Rectal smooth muscle tissue (tissue), 1 donor: ENCODE data around the gene LYPD3.
"Not testable (repeated sequence)": the region's sequence is repeated elsewhere in the genome, so short reads cannot be mapped to it uniquely, and the experiment has no call there.

Experiments used
- H3K27ac ChIP-seq: one replicate; pipeline ENCODE4 v1.7.0; 2013; ENCODE audit warnings: low read depth, low read length, inconsistent platforms
- H3K27me3 ChIP-seq: one replicate; pipeline ENCODE4 v1.7.0; 2013; ENCODE audit warnings: low read length; ENCODE audit not compliant: control insufficient read depth, insufficient read depth
- H3K36me3 ChIP-seq: one replicate; pipeline ENCODE4 v1.7.0; 2013; ENCODE audit warnings: low read length; ENCODE audit not compliant: control insufficient read depth, insufficient read depth
- H3K4me1 ChIP-seq: one replicate; pipeline ENCODE4 v1.7.0; 2013; ENCODE audit warnings: low read length; ENCODE audit not compliant: control insufficient read depth, insufficient read depth
- H3K4me3 ChIP-seq: one replicate; pipeline ENCODE4 v1.7.0; 2013; ENCODE audit warnings: low read length
- H3K9ac ChIP-seq: one replicate; pipeline ENCODE4 v1.7.0; 2013; ENCODE audit warnings: low read length

LYPD3 gene

DNA sequence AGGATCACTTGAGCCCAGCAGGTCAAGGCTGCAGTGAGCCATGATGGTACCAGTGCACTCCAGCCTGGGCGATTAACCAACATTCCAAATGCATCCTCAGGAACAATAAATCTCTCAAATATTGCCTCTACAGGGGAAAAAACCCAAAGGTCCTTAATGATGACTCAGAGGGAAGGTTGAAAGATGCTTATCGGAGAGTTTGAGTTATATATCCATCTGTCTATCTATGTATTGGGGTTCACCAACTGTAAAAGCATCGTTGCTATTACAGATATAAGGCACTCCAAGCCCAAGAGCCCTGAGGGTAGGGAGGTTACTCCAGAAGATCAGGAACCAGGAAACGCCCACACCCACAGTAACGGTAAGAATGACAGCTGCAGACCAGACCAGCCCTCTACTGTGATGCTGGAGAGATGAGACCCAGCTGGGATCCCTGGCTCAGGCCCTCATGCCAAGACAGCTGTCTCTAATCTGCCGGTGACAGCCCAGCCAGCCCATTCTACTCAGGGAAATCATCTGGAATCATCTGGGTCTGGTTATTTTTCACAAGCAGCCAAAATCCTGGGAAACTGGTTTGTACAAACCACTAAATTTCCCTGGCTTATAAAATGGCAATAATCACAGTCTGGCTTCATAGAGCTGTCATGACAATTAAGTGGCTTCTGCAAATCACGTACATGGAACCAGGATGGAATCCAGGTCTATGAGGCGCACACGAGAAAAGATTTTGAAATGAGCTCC lies 26.9 kb downstream of the LYPD3 start:
- H3K27me3 ChIP-seq: no peaks in the 10 kb centered on the region
- H3K9ac ChIP-seq: no peak overlapping the region
- no peak overlapping the region for H3K27ac ChIP-seq
- no peaks in the 10 kb centered on the region for H3K36me3 ChIP-seq
- no peaks in the 10 kb centered on the region for H3K4me1 ChIP-seq
- H3K4me3 ChIP-seq: no peak overlapping the region

GRCh38 chr19:43437712-43438111 lies 27.7 kb downstream of the LYPD3 start:
- no peak overlapping the region for H3K4me3 ChIP-seq
- H3K9ac ChIP-seq: no peak overlapping the region
- no peaks in the 10 kb centered on the region for H3K36me3 ChIP-seq
- no peaks in the 10 kb centered on the region for H3K4me1 ChIP-seq
- no peaks in the 10 kb centered on the region for H3K27me3 ChIP-seq
- no peak overlapping the region for H3K27ac ChIP-seq

DNA sequence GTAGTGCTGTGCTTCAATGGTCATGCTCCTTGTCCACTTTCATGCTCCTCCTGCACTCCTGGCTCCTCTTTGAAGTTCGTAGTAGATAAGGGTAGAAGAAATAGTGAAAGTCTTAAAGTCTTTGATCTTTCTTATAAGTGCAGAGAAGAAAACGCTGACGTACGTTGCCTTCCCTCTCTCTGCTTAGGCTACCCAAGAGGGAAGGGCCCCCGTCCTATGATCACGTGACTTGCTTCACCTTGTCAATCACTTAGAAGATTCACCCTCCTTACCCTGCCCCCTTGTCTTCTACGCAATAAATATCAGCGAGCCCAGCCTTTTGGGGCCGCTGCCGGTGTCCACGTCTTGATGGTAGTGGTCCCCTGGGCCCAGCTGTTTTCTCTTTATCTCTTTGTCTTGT lies 28.1 kb downstream of the LYPD3 start:
- H3K36me3 ChIP-seq, H3K4me1 ChIP-seq, H3K9ac ChIP-seq, H3K27ac ChIP-seq, H3K27me3 ChIP-seq, H3K4me3 ChIP-seq: not testable (repeated sequence)

DNA sequence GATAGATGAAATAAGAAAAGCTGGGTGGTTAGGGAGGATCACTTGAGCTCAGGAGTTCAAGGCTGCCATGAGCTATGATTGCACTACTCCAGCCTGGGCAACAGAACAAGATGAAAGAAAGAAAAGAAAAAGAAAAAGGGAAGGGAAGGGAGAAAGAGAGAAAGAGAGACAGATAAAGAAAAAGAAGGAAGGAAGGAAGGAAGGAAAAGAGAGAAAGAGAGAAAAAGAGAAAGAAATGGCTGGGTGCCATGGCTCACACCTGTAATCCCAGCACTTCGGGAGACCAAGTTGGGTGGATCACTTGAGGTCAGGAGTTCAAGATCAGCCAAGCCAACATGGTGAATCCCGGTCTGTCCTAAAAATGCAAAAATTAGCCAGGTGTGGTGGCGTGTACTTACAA lies 29.6 kb downstream of the LYPD3 start:
- Histone ChIP-seq H3K27ac (no peak overlapping the region), H3K4me3 (no peak overlapping the region), H3K27me3 (no peaks in the 10 kb centered on the region)

DNA sequence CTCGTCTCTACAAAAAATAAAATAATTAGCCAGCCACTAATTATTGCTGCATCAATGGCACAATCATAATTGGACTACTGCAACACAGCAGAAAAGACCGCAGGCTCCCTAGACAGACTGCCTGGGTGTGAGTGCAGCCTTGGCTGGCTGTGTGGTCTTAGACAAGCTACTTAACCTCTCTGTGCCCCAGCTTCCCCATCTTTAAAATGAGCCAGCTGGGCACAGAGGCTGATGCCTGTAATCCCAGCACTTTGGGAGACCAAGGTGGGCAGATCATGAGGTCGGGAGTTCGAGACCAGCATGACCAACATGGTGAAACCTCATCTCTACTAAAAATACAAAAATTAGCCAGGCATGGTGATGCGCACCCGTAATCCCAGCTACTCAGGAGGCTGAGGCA lies 31.7 kb downstream of the LYPD3 start:
- H3K4me3 ChIP-seq: no peak overlapping the region
- H3K27me3 ChIP-seq: no peaks in the 10 kb centered on the region

More for the DNA sequence above, 29.6 kb downstream of the LYPD3 start:
- Histone ChIP-seq H3K4me1 (no peaks in the 10 kb centered on the region), H3K36me3 (no peaks in the 10 kb centered on the region), H3K9ac (no peak overlapping the region)

DNA sequence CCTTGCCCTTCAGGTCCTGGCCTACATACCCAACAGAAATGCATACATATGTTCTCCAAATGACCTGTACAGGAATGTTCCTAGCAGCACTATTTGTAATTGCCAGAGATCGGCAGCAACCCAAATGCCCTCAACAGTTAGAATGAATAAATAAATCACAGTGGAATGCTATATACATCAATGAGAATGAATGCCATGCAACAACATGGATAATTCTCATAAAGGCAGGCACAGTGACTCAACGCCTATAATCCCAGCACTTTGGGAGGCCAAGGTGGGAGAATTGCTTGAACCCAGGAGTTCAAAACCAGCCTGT lies 32.1 kb downstream of the LYPD3 start:
- no peaks in the 10 kb centered on the region for H3K36me3 ChIP-seq
- no peak overlapping the region for H3K9ac ChIP-seq
- no peaks in the 10 kb centered on the region for H3K4me1 ChIP-seq
- no peak overlapping the region for H3K27ac ChIP-seq
- no peak overlapping the region for H3K4me3 ChIP-seq
- no peaks in the 10 kb centered on the region for H3K27me3 ChIP-seq

More for the DNA sequence above, 31.7 kb downstream of the LYPD3 start:
- Histone ChIP-seq H3K27ac (no peak overlapping the region), H3K9ac (no peak overlapping the region), H3K36me3 (no peaks in the 10 kb centered on the region), H3K4me1 (no peaks in the 10 kb centered on the region)

- no peak overlapping the region for H3K9ac ChIP-seq
- H3K27ac ChIP-seq: no peak overlapping the region
These were observed 34.4 kb downstream of the LYPD3 start for GRCh38 chr19:43430976-43431375.

DNA sequence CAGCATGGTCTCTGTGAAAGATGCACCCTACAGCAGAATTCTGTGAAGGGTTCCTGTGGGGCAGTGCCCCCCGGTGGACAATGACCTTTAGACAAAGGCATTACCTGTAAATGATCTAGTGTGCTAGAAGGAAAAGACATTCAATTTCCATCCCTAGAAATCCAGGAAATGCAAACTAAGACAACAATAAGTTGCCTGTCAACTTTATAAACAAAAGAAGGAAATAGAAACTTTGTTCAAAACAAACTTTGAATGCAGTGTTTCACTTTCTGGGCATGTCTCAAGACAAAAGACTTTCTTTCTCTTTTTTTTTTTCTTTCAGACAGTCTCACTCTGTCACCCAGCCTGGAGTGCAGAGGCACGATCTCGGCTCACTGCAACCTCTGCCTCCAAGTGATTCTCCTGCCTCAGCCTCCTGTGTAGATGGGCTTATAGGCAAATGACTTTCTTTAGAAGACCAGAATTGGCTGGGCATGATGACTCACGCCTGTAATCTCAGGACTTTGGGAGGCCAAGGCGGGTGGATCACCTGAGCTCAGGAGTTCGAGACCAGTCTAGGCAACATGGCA lies 35.2 kb downstream of the LYPD3 start:
- Histone ChIP-seq H3K27me3 (no peaks in the 10 kb centered on the region), H3K4me3 (no peak overlapping the region), H3K36me3 (no peaks in the 10 kb centered on the region), H3K9ac (no peak overlapping the region), H3K27ac (no peak overlapping the region), H3K4me1 (no peaks in the 10 kb centered on the region)

More at GRCh38 chr19:43430976-43431375, 34.4 kb downstream of the LYPD3 start:
- Histone ChIP-seq H3K27me3 (no peaks in the 10 kb centered on the region), H3K4me1 (no peaks in the 10 kb centered on the region), H3K4me3 (no peak overlapping the region), H3K36me3 (no peaks in the 10 kb centered on the region)

GRCh38 chr19:43429395-43429794 lies 36.0 kb downstream of the LYPD3 start:
- H3K4me3 ChIP-seq: no peak overlapping the region
- H3K27me3 ChIP-seq: no peaks in the 10 kb centered on the region
- no peaks in the 10 kb centered on the region for H3K4me1 ChIP-seq
- H3K27ac ChIP-seq: no peak overlapping the region
- H3K9ac ChIP-seq: no peak overlapping the region
- no peaks in the 10 kb centered on the region for H3K36me3 ChIP-seq

DNA sequence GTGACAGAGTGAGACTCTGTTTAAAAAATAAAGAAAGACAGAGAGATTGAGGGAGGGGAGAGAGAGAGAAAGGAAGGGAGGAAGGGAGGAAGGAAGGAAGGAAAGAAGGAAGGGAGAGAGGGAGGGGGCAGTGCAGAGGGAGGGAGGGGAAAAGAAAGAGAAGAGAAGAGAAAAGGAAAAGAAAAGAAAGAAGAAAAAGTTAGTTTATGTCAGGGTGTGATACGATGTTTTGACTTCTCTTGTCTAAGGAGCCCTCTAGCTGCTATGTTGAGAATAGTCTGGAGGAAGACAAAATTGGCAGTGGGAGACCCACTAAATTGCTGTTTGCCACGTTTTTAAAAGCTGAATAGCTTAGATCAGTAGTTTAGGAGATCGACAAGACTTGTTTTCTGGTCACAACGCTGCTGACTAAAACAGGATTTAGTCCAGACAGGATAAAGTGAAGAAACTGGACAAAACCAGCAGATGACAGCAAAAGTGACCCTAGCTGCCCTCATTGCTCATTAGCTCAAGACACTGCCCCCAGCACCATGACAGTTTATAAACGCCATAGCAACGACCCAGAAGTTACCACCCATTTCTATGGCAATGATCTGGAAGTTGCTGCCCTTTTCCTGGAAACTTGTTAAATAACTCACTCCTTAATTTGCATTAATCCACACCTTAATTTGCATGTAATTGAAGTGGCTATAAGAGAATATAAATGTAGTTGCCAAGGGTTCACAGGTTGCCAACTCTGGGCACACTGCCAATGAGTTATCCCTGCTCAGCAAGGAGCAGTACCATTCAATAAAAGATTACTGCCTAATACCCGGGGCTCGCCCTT lies 39.6 kb downstream of the LYPD3 start:
- no peak overlapping the region for H3K4me3 ChIP-seq
- no peaks in the 10 kb centered on the region for H3K27me3 ChIP-seq
- no peak overlapping the region for H3K27ac ChIP-seq
- no peaks in the 10 kb centered on the region for H3K36me3 ChIP-seq
- H3K4me1 ChIP-seq: no peaks in the 10 kb centered on the region
- H3K9ac ChIP-seq: no peak overlapping the region

- H3K27ac ChIP-seq: no peak overlapping the region
- H3K36me3 ChIP-seq: no peaks in the 10 kb centered on the region
- no peaks in the 10 kb centered on the region for H3K27me3 ChIP-seq
- H3K4me1 ChIP-seq: no peaks in the 10 kb centered on the region
- no peak overlapping the region for H3K9ac ChIP-seq
- no peak overlapping the region for H3K4me3 ChIP-seq
These were observed 41.6 kb downstream of the LYPD3 start for GRCh38 chr19:43423779-43424178.

DNA sequence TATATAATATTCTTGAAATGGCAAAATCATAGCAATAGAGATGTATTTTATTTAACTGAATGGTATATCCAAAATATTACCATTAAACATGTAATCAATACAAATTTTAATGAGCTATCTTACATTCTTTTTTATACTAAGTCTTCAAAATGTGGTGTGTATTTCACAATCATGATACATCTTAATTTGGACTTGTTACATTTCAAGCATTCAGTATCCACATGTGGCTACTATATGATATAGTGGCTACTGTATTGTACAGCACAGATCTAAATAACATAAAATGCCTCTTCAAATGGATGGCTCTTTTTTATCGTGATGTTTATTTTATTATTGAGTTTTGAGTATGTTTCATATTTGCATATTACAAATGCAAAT lies 42.7 kb downstream of the LYPD3 start:
- Histone ChIP-seq H3K9ac (no peak overlapping the region), H3K27me3 (no peaks in the 10 kb centered on the region), H3K27ac (no peak overlapping the region), H3K4me3 (no peak overlapping the region), H3K36me3 (no peaks in the 10 kb centered on the region), H3K4me1 (no peaks in the 10 kb centered on the region)
